Lower leg skin (tissue), 4 donors: Measurements from ENCODE around the gene SUSD4. TPM values are rescaled to one million over a fixed set of nuclear protein-coding genes. Genes with fewer than 3 reads are reported as not detected.

ENCODE experiments used
- DNase-seq, 2 donors: peaks; one replicate each; pipeline ENCODE4 v3.0.0-alpha.2; 2019; ENCODE audit warnings: low spot score in 2 of 2
- H3K4me3 ChIP-seq: fragments of 200-600 bp; sonication (generic); 2 replicates; pipeline ENCODE4 v1.5.1; 2017; ENCODE audit warnings: mild to moderate bottlenecking, low read depth; ENCODE audit not compliant: poor library complexity, severe bottlenecking
- CTCF ChIP-seq, 3 donors: fragments of 450-650 bp; IDR thresholded peaks; one replicate each; pipeline ENCODE4 v1.5.1; 2016; ENCODE audit warnings: antibody characterized with exemption in 3 of 3, mild to moderate bottlenecking in 3 of 3, moderate library complexity in 2 of 3
- POLR2A ChIP-seq, 2 donors: fragments of 450-650 bp; IDR thresholded peaks; one replicate each; pipeline ENCODE4 v1.6.1; 2016 to 2017; ENCODE audit warnings: antibody characterized with exemption in 2 of 2, mild to moderate bottlenecking in 1 of 2, moderate library complexity in 1 of 2
- WGBS, 2 donors: methylation state at CpG; one replicate each; pipeline ENCODE4 v1.1.5; 2018; 5-methylcytosine and 5-hydroxymethylcytosine counted together
- intact Hi-C: fragments of 100-400 bp; cut with DNase I; formaldehyde crosslinking; loops from one replicate; pipeline ENCODE4 v1.15.0; 2023; ENCODE audit warnings: low total_unique reads
- total RNA-seq, 4 donors: library from RNA; depleted of rRNA; stranded (reverse); fragments of >200 nt; gene quantifications; one replicate each; pipeline ENCODE4 v1.1.0, GENCODE V29; 2016

The SUSD4 gene
- total RNA-seq, 4 donors from 2014 or later, result 2.7 to 6.8 (median 3.8) TPM

DNA sequence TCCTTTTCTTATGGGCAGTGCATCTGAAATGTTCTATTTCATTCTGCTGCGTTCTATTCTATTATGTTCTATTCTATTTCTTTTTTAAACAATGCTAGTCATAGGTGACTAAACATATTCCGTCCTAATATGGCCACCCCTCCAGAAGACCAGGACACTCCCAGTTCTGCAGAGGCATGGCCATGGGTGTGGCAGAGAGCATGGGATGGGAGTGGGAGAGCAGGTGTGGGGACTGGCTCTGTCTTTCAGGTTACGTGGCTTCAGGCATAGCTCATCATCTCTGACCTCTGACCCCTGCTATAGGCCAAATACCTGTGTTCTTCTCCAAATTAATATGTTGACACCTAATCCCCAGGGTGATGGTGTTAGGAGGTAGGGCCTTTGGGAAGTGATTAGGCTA is 187.5 kb downstream of the SUSD4 start:
- intact Hi-C loops, result no loop called here
- no peak overlapping the region for H3K4me3 ChIP-seq
- DNase-seq, result peak in 1 of 2 donors; percentile 17
- WGBS, 2 donors, result 64 to 70% methylated on average over 3 of the region's 3 CpGs
- TF ChIP-seq POLR2A (IDR thresholded peaks at IDR 0.05), result no peak
- no peak for TF ChIP-seq CTCF (IDR thresholded peaks at IDR 0.05)

DNA sequence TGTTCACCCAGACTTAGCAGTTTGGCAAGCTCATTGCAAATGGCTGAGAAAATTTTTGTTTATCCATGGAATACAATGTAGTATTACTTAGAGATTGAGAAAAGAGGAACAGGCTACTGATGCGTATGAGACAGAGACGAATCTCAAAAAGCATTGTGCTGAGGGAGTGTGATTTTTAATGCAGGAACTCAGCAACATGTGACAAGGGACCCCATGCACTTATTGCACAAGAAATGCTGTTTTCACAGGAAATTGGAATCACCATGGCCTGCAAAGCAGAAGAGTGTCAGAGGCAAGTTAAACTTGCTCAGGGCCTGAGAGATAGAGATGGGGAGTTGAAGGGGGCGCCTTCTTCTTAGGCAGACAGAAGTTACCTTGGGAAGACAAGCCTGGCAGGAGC is 188.3 kb downstream of the SUSD4 start:
- WGBS, 2 donors, result 71 to 76% methylated on average over 3 of the region's 3 CpGs
- peak; percentile 58 to 82 for DNase-seq
- H3K4me3 ChIP-seq, result no peak overlapping the region
- intact Hi-C loops, result no loop called here
- TF ChIP-seq CTCF (IDR thresholded peaks at IDR 0.05) (no peak), POLR2A (IDR thresholded peaks at IDR 0.05) (no peak)

GRCh38 chr1:223175032-223175431 is 188.9 kb downstream of the SUSD4 start:
- 70 to 76% methylated on average over 4 of the region's 4 CpGs for WGBS, 2 donors
- intact Hi-C loops, result no loop called here

More at GRCh38 chr1:223175032-223175431, 188.9 kb downstream of the SUSD4 start:
- no peak for TF ChIP-seq POLR2A (IDR thresholded peaks at IDR 0.05)
- no peak for TF ChIP-seq CTCF (IDR thresholded peaks at IDR 0.05)
- H3K4me3 ChIP-seq, result no peak overlapping the region
- DNase-seq, result no peak

Other genes starting within 250 kb of the SUSD4 start
- gene TLR5, start 220.9 kb downstream of the SUSD4 start, total RNA-seq, result 10 to 100 TPM in 1 of 4 donors, 1 to 10 TPM in 3; 1.6 to 16.8 (median 5.7) TPM
- gene CCDC185, start 29.2 kb upstream of the SUSD4 start, total RNA-seq, result not detected